ENCODE data around the gene AVPI1.
"Not testable (repeated sequence)": the region's sequence is repeated elsewhere in the genome, so short reads cannot be mapped to it uniquely, and the experiment has no call there.

Gene AVPI1

GRCh38 chr10:97707134-97707861, 20.3 kb upstream of the AVPI1 start:
- H3K27ac ChIP-seq (ENCODE audit: low read depth, low read length), result peak overlapping the region; percentile 19
- no peak overlapping the region for H3K4me3 ChIP-seq (ENCODE audit: low read length)
- H3K9ac ChIP-seq (ENCODE audit: low read length), result no peak overlapping the region
- H3K27me3 ChIP-seq (ENCODE audit: control insufficient read depth, insufficient read depth, low read length), result no peaks in the 10 kb centered on the region
- peaks cover 10% of the 10 kb centered on the region for H3K4me1 ChIP-seq (ENCODE audit: control insufficient read depth, insufficient read depth, low read length)
- no peaks in the 10 kb centered on the region for H3K36me3 ChIP-seq (ENCODE audit: control insufficient read depth, insufficient read depth, low read length)

DNA sequence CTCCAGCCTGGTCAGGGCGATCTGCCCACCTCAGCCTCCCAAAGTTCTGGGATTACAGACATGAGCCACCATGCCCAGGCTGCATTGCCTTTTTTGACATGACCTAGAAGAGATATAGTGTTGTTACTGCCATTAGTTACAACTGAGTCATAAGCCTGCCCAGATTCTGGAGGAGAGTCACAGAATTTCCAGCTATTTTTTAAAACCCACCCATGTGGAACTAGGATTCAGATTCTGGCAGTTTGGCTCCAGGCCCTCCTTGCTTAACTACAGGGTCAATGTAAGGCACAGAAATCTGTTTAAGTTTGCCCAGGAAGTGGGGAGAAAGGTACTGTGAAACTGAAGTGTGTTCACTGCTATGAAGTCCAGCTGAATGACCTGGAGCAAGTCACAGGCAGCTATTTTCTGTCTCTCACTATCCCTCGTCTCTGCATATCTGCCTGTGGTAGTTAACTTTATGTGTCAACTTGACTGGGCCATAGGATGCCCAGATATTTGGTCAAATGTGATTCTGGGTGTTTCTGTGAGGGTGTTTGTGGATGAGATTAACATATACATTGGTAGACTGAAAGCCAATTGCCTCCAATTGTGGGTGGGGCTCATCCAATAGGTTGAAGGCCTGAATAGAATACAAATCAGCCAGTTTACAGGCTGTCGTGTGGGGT, 18.1 kb upstream of the AVPI1 start:
- no peak overlapping the region for H3K27ac ChIP-seq (ENCODE audit: low read depth, low read length)
- H3K4me1 ChIP-seq (ENCODE audit: control insufficient read depth, insufficient read depth, low read length), result peaks cover 10% of the 10 kb centered on the region
- no peak overlapping the region for H3K9ac ChIP-seq (ENCODE audit: low read length)
- no peaks in the 10 kb centered on the region for H3K36me3 ChIP-seq (ENCODE audit: control insufficient read depth, insufficient read depth, low read length)
- no peaks in the 10 kb centered on the region for H3K27me3 ChIP-seq (ENCODE audit: control insufficient read depth, insufficient read depth, low read length)
- no peak overlapping the region for H3K4me3 ChIP-seq (ENCODE audit: low read length)

GRCh38 chr10:97704341-97704740, 17.3 kb upstream of the AVPI1 start:
- Histone ChIP-seq H3K9ac (ENCODE audit: low read length) (no peak overlapping the region), H3K27me3 (ENCODE audit: control insufficient read depth, insufficient read depth, low read length) (no peaks in the 10 kb centered on the region), H3K36me3 (ENCODE audit: control insufficient read depth, insufficient read depth, low read length) (no peaks in the 10 kb centered on the region), H3K27ac (ENCODE audit: low read depth, low read length) (no peak overlapping the region), H3K4me1 (ENCODE audit: control insufficient read depth, insufficient read depth, low read length) (peaks cover 5% of the 10 kb centered on the region), H3K4me3 (ENCODE audit: low read length) (no peak overlapping the region)

DNA sequence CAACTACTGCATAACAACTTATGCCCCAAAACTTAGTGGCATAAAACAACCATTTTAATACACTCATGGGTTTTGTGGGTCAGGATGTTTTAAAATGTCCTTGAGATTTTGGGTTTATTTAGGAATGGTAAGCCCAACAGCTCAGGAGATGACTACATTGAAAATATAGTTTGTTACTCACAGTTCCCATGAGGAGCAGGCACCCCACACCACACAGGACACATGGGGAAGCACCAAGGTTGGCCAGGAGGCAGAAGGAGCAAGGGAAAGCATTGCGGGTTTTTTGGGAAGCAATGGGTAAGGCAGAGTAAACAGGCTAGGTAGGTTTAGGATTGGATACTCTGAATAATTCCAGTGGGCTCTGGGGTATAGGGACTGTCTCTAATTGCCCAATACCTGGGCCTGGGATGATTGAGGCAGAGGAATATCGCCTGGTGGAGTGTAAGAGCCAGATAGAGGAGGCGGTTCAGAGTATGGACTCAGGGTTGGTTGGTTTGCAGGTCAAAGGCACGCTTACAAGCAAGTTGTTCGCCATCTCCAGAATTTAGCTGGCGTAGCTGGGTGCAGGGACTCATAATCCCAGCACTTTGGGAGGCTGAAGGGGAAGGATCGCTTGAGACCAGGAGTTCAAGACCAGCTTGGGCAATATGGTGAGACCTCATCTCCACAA, 16.5 kb upstream of the AVPI1 start:
- H3K27me3 ChIP-seq (ENCODE audit: control insufficient read depth, insufficient read depth, low read length), result no peaks in the 10 kb centered on the region
- peaks cover 5% of the 10 kb centered on the region for H3K4me1 ChIP-seq (ENCODE audit: control insufficient read depth, insufficient read depth, low read length)
- no peak overlapping the region for H3K9ac ChIP-seq (ENCODE audit: low read length)
- no peaks in the 10 kb centered on the region for H3K36me3 ChIP-seq (ENCODE audit: control insufficient read depth, insufficient read depth, low read length)
- H3K4me3 ChIP-seq (ENCODE audit: low read length), result no peak overlapping the region
- H3K27ac ChIP-seq (ENCODE audit: low read depth, low read length), result no peak overlapping the region

DNA sequence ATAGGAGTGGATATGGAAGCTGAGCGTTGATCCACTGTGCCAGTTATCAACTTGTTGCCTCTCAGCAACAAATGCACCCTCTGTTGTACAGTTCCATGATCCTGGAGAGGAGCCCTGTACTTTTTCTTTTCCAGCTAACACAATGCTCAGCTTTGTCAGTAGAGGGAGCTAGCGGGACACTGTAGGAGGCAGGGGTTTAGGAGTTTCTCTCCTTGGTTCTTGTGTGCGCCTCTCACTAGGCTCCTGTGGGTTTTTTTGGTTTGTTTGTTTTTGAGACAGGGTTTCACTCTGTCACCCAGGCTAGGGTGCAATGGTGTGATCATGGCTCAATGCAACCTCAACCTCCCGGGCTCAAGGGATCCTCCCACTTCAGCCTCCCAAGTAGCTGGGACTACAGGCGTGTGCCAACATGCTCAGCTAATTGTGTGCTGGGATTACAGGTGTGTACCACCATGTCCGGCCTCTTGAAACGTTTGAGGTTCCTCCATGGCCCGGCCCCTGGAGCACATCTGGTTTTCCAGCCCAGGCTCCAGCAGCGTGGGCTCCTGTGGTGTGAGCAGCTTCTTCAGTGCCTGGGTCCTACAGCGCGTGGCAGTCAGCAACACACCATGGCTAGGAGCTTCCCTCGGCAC, 14.5 kb upstream of the AVPI1 start:
- H3K27me3 ChIP-seq (ENCODE audit: control insufficient read depth, insufficient read depth, low read length), result no peaks in the 10 kb centered on the region
- H3K4me1 ChIP-seq (ENCODE audit: control insufficient read depth, insufficient read depth, low read length), result no peaks in the 10 kb centered on the region
- no peak overlapping the region for H3K27ac ChIP-seq (ENCODE audit: low read depth, low read length)
- no peak overlapping the region for H3K4me3 ChIP-seq (ENCODE audit: low read length)
- H3K9ac ChIP-seq (ENCODE audit: low read length), result no peak overlapping the region
- H3K36me3 ChIP-seq (ENCODE audit: control insufficient read depth, insufficient read depth, low read length), result no peaks in the 10 kb centered on the region

DNA sequence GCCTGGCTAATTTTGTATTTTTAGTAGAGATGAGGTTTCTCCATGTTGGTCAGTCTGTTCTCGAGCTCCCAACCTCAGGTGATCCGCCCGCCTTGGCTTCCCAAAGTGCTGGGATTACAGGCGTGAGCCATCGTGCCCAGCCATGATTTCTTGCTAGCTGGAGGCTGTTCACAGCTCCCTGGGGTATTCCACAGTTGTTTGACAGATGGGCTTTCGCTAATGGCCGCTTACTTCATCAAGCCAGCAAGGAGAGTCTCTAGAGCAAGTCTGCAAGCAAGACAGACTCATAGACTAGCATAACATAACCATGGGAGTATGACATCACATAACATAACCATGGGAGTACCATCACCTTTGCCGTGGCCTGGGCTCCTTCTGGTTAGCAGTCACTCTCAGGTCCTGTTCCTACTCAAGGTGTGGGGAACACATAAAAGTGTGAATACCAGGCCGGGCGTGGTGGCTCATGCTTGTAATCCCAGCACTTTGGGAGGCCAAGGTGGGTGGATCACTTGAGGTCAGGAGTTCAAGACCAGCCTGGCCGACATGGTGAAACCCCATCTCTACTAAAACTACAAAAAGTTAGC, 11.1 kb upstream of the AVPI1 start:
- H3K36me3 ChIP-seq (ENCODE audit: control insufficient read depth, insufficient read depth, low read length); H3K27ac ChIP-seq (ENCODE audit: low read depth, low read length); H3K9ac ChIP-seq (ENCODE audit: low read length); H3K4me1 ChIP-seq (ENCODE audit: control insufficient read depth, insufficient read depth, low read length); H3K4me3 ChIP-seq (ENCODE audit: low read length); H3K27me3 ChIP-seq (ENCODE audit: control insufficient read depth, insufficient read depth, low read length): not testable (repeated sequence)

GRCh38 chr10:97690133-97690532, 3.1 kb upstream of the AVPI1 start:
- H3K4me3 ChIP-seq (ENCODE audit: low read length), result no peak overlapping the region
- peaks cover 11% of the 10 kb centered on the region for H3K4me1 ChIP-seq (ENCODE audit: control insufficient read depth, insufficient read depth, low read length)
- no peak overlapping the region for H3K27ac ChIP-seq (ENCODE audit: low read depth, low read length)
- no peaks in the 10 kb centered on the region for H3K36me3 ChIP-seq (ENCODE audit: control insufficient read depth, insufficient read depth, low read length)
- H3K27me3 ChIP-seq (ENCODE audit: control insufficient read depth, insufficient read depth, low read length), result no peaks in the 10 kb centered on the region
- no peak overlapping the region for H3K9ac ChIP-seq (ENCODE audit: low read length)

GRCh38 chr10:97689559-97690020, 2.5 kb upstream of the AVPI1 start:
- no peaks in the 10 kb centered on the region for H3K36me3 ChIP-seq (ENCODE audit: control insufficient read depth, insufficient read depth, low read length)
- H3K9ac ChIP-seq (ENCODE audit: low read length), result no peak overlapping the region
- H3K27me3 ChIP-seq (ENCODE audit: control insufficient read depth, insufficient read depth, low read length), result no peaks in the 10 kb centered on the region
- no peak overlapping the region for H3K27ac ChIP-seq (ENCODE audit: low read depth, low read length)
- no peak overlapping the region for H3K4me3 ChIP-seq (ENCODE audit: low read length)
- H3K4me1 ChIP-seq (ENCODE audit: control insufficient read depth, insufficient read depth, low read length), result peaks cover 17% of the 10 kb centered on the region

DNA sequence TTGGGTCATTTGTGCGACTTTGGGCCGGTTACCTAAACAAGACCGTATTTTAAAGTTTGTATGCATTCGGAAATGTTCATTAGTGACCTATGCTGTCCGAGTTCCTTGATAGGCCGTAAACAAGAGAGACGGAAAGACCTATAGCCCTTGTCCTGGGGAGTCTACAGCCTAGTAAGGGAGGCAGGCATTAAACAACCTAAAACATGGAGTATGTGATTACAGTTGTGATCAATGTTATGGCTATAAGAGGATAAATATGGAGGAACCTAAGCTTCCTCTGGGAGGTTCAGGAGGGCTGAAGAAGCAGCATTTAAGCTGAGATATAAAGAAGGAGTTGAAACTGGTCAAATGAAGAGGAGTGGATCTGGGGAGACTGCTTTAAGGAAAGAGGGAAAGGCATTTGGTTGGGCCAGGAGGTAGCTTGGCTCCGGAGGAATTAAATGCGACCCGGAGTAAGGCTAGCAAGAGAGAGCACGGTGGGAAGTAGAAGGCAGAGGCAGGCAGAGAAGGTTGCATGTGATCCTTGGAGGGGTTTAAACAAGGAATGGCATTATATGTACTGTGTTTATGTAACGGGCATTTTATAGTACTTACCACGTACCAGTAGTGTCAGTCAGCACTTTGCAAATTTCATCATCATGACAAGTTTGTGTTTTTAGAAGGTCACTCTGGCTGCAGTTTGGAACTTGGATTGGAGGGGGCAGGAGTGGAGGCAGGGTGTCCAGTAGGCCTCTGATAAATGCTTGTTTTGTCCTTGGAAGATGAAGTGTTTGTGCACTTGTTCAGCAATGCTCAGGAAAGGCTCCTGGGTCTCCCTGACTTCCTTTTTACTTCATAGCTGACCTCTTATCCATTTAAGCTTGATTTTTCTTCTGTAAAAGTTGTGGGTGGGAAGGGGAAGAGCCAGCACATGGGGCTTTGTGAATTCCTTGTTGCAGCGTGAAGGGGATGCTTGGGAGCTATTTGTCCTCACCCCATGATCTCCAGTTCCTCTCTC, 1.0 kb upstream of the AVPI1 start:
- peak overlapping the region; percentile 45 for H3K9ac ChIP-seq (ENCODE audit: low read length)

GRCh38 chr10:97686301-97686961, 610 bp downstream of the AVPI1 start:
- Histone ChIP-seq H3K9ac (ENCODE audit: low read length) (peak overlapping the region; percentile 83), H3K36me3 (ENCODE audit: control insufficient read depth, insufficient read depth, low read length) (no peaks in the 10 kb centered on the region), H3K27me3 (ENCODE audit: control insufficient read depth, insufficient read depth, low read length) (no peaks in the 10 kb centered on the region), H3K4me3 (ENCODE audit: low read length) (peak overlapping the region; percentile 85), H3K27ac (ENCODE audit: low read depth, low read length) (peak overlapping the region; percentile 93), H3K4me1 (ENCODE audit: control insufficient read depth, insufficient read depth, low read length) (peaks cover 23% of the 10 kb centered on the region)

More for the DNA sequence above, 1.0 kb upstream of the AVPI1 start:
- peak overlapping the region; percentile 93 for H3K27ac ChIP-seq (ENCODE audit: low read depth, low read length)
- no peaks in the 10 kb centered on the region for H3K27me3 ChIP-seq (ENCODE audit: control insufficient read depth, insufficient read depth, low read length)
- H3K36me3 ChIP-seq (ENCODE audit: control insufficient read depth, insufficient read depth, low read length), result no peaks in the 10 kb centered on the region
- peak overlapping the region; percentile 53 for H3K4me3 ChIP-seq (ENCODE audit: low read length)
- H3K4me1 ChIP-seq (ENCODE audit: control insufficient read depth, insufficient read depth, low read length), result peaks cover 20% of the 10 kb centered on the region

DNA sequence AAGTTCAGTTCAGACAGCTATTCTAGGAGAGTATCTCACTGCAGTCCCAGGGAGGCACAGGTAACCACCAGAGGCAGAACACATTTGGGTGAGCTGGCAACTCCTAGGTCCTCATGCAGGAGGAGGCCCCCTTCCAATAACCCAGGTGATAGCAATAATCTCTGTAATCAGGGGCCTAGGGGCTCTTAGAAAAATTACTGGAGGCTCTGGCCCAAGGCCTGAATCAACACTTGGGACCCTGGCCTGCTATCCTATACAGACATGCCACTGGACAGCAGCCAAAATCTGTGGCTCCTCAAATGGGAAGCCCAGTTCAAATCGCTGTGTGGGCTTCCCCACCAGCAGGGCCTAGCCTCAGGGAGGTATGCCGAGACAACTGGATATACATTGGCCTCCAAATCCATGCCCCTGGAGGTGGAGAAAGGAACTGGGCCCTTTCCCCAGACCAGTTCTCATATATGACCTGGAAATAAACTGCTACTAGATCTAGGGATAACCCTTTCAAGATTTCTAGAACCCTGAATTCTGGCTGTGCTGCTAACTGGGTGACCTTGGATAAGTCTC, 1.6 kb downstream of the AVPI1 start:
- H3K27ac ChIP-seq (ENCODE audit: low read depth, low read length), result no peak overlapping the region
- H3K9ac ChIP-seq (ENCODE audit: low read length), result peak overlapping the region; percentile 52
- peaks cover 23% of the 10 kb centered on the region for H3K4me1 ChIP-seq (ENCODE audit: control insufficient read depth, insufficient read depth, low read length)
- no peaks in the 10 kb centered on the region for H3K27me3 ChIP-seq (ENCODE audit: control insufficient read depth, insufficient read depth, low read length)
- no peaks in the 10 kb centered on the region for H3K36me3 ChIP-seq (ENCODE audit: control insufficient read depth, insufficient read depth, low read length)
- peak overlapping the region; percentile 85 for H3K4me3 ChIP-seq (ENCODE audit: low read length)
